ENCODE results near the gene SCLT1.

Gene SCLT1

DNA sequence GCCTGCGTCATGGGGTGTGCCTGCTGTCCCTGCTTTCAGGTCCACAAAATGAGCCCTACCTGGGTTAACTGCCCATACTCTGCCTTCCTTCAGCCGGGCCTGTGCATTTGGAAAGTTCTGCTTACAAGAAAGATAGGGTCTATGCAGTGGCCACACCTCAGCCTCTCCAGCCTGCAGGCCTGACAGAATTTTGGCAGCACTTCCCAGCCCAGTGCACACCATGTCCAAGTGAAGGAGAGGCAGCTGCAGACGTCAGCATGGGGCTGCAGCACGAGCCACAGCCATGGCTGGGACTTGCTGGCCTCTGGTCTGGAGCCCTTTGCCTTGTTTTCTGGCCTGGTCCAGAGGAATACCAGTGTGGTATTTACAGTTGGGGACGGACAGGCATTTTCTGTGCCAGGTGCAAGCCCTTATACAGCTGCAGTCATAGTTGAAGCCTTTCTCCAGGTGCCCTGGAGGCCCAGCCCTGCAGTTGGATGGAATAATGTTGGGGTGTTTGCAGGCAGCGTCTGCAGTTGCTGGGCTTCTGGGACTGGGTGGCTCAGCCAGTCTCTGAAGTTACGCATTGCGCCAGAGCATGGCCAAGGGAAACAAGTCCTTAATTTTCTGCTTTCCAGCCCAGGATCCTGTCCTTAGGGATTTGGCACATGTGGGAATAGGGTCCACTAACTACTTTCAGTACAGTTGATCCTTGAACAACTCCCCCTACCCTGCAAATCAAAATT lies 257.7 kb downstream of the SCLT1 start:
- no peak for DNase-seq

Data from stimulated activated CD4-positive, alpha-beta T cell treated with anti-CD3 and anti-CD28 coated beads, Interleukin-1b, Interleukin-23, amount 100 ng/mL, for 48 hours (primary cell).